Upper lobe of right lung (tissue), 1 donor: ENCODE data around the gene ADRA2C. TPM values are rescaled to one million over a fixed set of nuclear protein-coding genes. Genes with fewer than 3 reads are reported as not detected.

Source experiments
- ATAC-seq: fragments of 200-7000 bp; cut with Tn5 transposase; one replicate; pipeline ENCODE4 v1.9.1; 2020; ENCODE audit warnings: mild to moderate bottlenecking, moderate library complexity
- DNase-seq: peaks from one replicate; pipeline ENCODE4 v3.0.0-alpha.2; 2020
- H3K27ac ChIP-seq: fragments of 200-600 bp; one replicate; pipeline ENCODE4 v1.8.0; 2022
- H3K27me3 ChIP-seq: fragments of 200-600 bp; one replicate; pipeline ENCODE4 v1.8.0; 2022; ENCODE audit warnings: mild to moderate bottlenecking
- H3K36me3 ChIP-seq: fragments of 200-600 bp; one replicate; pipeline ENCODE4 v1.8.0; 2022
- H3K4me1 ChIP-seq: fragments of 200-600 bp; one replicate; pipeline ENCODE4 v1.8.0; 2022
- H3K4me3 ChIP-seq: fragments of 200-600 bp; one replicate; pipeline ENCODE4 v1.8.0; 2022; ENCODE audit warnings: mild to moderate bottlenecking
- H3K9me3 ChIP-seq: fragments of 200-600 bp; one replicate; pipeline ENCODE4 v1.8.0; 2022
- CTCF ChIP-seq: fragments of 200-600 bp; IDR thresholded peaks from one replicate; pipeline ENCODE4 v1.8.0; 2022; ENCODE audit warnings: antibody characterized with exemption
- intact Hi-C: fragments of 100-400 bp; cut with DNase I; formaldehyde crosslinking; loops from one replicate; pipeline ENCODE4 v1.11.0; 2022
- total RNA-seq: library from RNA; stranded (reverse); fragmentation: NEBNext Ultra II Directional; extraction: Animal tissue kit (Norgen Biotek cat#: 25700); gene quantifications from one replicate; pipeline ENCODE4 v1.2.1, GENCODE V29; 2021
- donor health status: DM: no; HTN: yes; CAD: no; lungs with severe emphysema.

The ADRA2C gene
- total RNA-seq, 1 donor from 2014 or later, result 7.3 TPM

GRCh38 chr4:3742610-3743009 is 23.6 kb upstream of the ADRA2C start:
- no peak for DNase-seq
- Histone ChIP-seq H3K9me3 (no peaks in the 10 kb centered on the region), H3K27ac (no peak overlapping the region), H3K4me1 (no peaks in the 10 kb centered on the region), H3K36me3 (no peaks in the 10 kb centered on the region), H3K4me3 (no peak overlapping the region), H3K27me3 (peaks cover 63% of the 10 kb centered on the region)
- ATAC-seq, result no peak
- intact Hi-C loops, result no loop called here
- TF ChIP-seq CTCF, result no peak

- Histone ChIP-seq H3K27ac (no peak overlapping the region), H3K4me1 (no peaks in the 10 kb centered on the region), H3K4me3 (no peak overlapping the region), H3K9me3 (no peaks in the 10 kb centered on the region), H3K27me3 (peaks cover 73% of the 10 kb centered on the region), H3K36me3 (no peaks in the 10 kb centered on the region)
- ATAC-seq, result no peak
- no peak for DNase-seq
- intact Hi-C loops, result no loop called here
- TF ChIP-seq CTCF, result no peak
Observed at GRCh38 chr4:3744232-3744631, 22.0 kb upstream of the ADRA2C start.

GRCh38 chr4:3744901-3745300 is 21.3 kb upstream of the ADRA2C start:
- H3K36me3 ChIP-seq, result no peaks in the 10 kb centered on the region
- TF ChIP-seq CTCF, result no peak
- peaks cover 66% of the 10 kb centered on the region for H3K27me3 ChIP-seq
- H3K27ac ChIP-seq, result no peak overlapping the region
- no peak overlapping the region for H3K4me3 ChIP-seq
- DNase-seq (no peak), ATAC-seq (no peak)
- H3K4me1 ChIP-seq, result no peaks in the 10 kb centered on the region
- H3K9me3 ChIP-seq, result no peaks in the 10 kb centered on the region
- intact Hi-C loops, result no loop called here

GRCh38 chr4:3745886-3746656 is 20.1 kb upstream of the ADRA2C start:
- DNase-seq (no peak), ATAC-seq (no peak)
- Histone ChIP-seq H3K4me3 (no peak overlapping the region), H3K27me3 (peaks cover 63% of the 10 kb centered on the region), H3K4me1 (no peaks in the 10 kb centered on the region), H3K27ac (no peak overlapping the region), H3K36me3 (no peaks in the 10 kb centered on the region), H3K9me3 (no peaks in the 10 kb centered on the region)
- intact Hi-C loops, result no loop called here
- TF ChIP-seq CTCF, result no peak

GRCh38 chr4:3746701-3747580 is 19.2 kb upstream of the ADRA2C start:
- Histone ChIP-seq H3K9me3 (no peaks in the 10 kb centered on the region), H3K27ac (no peak overlapping the region), H3K4me3 (no peak overlapping the region), H3K36me3 (no peaks in the 10 kb centered on the region), H3K27me3 (peaks cover 62% of the 10 kb centered on the region), H3K4me1 (no peaks in the 10 kb centered on the region)
- DNase-seq, result no peak
- no peak for ATAC-seq
- TF ChIP-seq CTCF, result no peak
- intact Hi-C loops, result no loop called here
